Activated CD4-positive, alpha-beta T cell treated with anti-CD3 and anti-CD28 coated beads, Interleukin-2, amount 10 ng/mL, durations not matched to agents 24 days and 14 days (primary cell): ENCODE measurements around the gene NRXN2. TPM values are rescaled to one million over a fixed set of nuclear protein-coding genes. Genes with fewer than 3 reads are reported as not detected.

ENCODE experiments used
- DNase-seq: peaks from one replicate; pipeline ENCODE4 v3.0.0; 2022
- H3K27ac Mint-ChIP-seq: one replicate; pipeline ENCODE4 v1.8.0; 2022; ENCODE audit warnings: mild to moderate bottlenecking, mixed read lengths
- H3K27me3 Mint-ChIP-seq: one replicate; pipeline ENCODE4 v1.8.0; 2022; ENCODE audit warnings: mixed read lengths
- H3K36me3 Mint-ChIP-seq: one replicate; pipeline ENCODE4 v1.8.0; 2022; ENCODE audit warnings: low read depth, mild to moderate bottlenecking, mixed read lengths
- H3K4me1 Mint-ChIP-seq: one replicate; pipeline ENCODE4 v1.8.0; 2021; ENCODE audit warnings: mixed read lengths
- H3K4me3 Mint-ChIP-seq: one replicate; pipeline ENCODE4 v1.8.0; 2022; ENCODE audit warnings: mild to moderate bottlenecking, moderate library complexity, mixed read lengths
- H3K9me3 Mint-ChIP-seq: one replicate; pipeline ENCODE4 v1.8.0; 2021; ENCODE audit warnings: mixed read lengths
- intact Hi-C: fragments of 100-400 bp; cut with micrococcal nuclease; formaldehyde crosslinking; loops from one replicate; pipeline ENCODE4 v1.15.1; 2023
- total RNA-seq: library from RNA; stranded (reverse); gene quantifications from 2 replicates; pipeline ENCODE4 v1.2.3, GENCODE V29; 2022

NRXN2 gene
- total RNA-seq, 1 donor from 2014 or later: 0.61 TPM

DNA sequence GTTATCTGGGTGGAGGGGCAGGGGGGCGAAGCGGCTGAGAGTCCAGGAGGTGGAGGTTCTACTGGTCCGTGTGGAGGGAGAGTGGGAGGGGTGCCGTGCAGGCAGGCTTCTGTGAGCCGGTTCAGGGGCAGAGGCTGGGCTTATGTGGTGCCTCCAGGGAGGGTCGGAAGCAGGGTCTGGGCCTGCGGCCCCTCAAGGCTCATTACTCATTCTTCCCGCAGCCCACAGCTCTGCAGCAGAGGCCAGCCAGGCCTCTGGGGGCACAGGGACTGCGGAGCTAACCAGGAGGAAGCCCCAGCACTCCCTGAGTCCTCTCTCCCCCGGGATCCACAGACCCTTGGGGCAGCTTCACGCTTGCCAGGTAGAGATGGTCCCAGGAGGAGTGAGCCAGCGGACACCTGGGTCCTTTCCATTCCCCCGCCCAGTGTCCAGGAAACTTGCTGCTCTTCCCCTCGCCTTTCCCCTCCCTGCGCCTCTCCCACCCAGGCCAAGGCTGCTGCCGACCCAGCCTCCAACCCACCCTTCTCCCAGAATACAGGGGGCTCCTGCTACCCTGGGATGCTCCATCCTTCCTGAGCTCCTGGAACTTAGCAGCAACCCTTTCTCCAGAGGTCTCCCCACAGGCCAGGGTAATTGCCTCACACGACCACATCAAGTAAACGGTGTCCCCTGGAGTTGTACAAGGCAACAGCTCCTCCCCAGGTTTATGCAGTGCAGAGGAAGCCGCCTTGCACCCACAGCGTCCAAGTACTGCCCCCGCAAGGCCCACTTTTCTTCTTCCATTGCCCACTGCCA lies 6.3 kb downstream of the NRXN2 start:
- intact Hi-C loops: no loop called here
- Mint-ChIP-seq H3K27ac (no peak overlapping the region), H3K27me3 (peaks cover 78% of the 10 kb centered on the region), H3K4me1 (peaks cover 2% of the 10 kb centered on the region), H3K4me3 (no peak overlapping the region), H3K36me3 (no peaks in the 10 kb centered on the region), H3K9me3 (no peaks in the 10 kb centered on the region)
- DNase-seq: no peak

DNA sequence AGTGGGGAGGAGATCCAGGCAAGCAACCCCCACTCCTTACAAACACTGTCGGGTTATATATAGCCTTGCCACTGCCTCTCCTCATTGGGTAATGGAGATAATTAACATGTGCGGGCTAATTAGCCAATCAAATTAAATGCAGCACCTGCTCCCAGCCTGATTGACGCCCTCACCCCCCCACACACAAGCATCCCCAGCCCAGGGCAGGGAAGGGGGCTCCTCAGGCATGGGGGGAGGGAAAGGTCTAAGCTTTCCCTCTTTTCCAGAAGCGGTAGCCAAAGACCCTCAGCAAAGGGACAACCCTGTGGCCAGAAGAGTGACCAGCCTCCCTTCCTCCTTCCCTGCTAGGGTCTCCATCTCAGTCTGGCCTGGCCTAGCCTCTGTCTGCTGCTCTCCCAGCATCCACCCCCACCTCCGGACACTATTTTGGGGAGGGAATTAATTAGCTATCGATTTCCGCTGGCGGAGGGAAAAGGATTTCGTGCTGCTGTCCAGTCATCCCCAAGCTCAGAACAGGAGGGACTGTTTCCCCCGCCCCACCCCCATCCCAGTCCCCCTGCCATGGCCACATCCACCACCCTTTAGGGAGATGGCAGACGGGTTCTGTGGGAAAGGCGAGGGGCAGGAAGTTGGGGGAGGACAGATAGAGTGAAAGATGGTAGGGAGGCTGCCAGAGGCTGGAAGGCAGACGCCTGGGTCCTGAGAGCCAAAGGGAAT lies 7.1 kb downstream of the NRXN2 start:
- intact Hi-C loops: no loop called here
- Mint-ChIP-seq H3K27ac (no peak overlapping the region), H3K36me3 (no peaks in the 10 kb centered on the region), H3K27me3 (peaks cover 77% of the 10 kb centered on the region), H3K9me3 (no peaks in the 10 kb centered on the region), H3K4me1 (peaks cover 2% of the 10 kb centered on the region), H3K4me3 (no peak overlapping the region)
- no peak for DNase-seq

DNA sequence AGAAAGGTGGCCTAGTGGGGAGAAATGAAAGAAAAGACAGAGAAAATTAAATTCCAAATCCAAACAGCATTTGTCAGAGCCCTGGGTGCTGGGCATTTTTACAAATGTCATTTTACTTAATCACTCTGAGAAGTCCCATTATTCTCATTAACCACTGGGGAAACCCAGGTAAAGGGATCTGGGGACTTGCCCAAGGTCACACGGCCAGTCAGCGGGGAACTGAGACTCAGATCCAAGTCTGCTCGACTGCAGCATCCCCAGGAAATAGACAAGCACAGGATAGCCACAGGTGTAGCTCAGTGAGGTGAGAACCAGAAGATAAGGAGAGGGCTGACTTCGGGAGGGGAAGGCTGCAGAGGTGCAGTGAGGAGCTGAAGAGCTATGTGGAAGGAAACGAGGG lies 7.9 kb downstream of the NRXN2 start:
- intact Hi-C loops: no loop called here
- no peak overlapping the region for H3K4me3 Mint-ChIP-seq
- H3K9me3 Mint-ChIP-seq: no peaks in the 10 kb centered on the region
- H3K4me1 Mint-ChIP-seq: peaks cover 2% of the 10 kb centered on the region
- peaks cover 77% of the 10 kb centered on the region for H3K27me3 Mint-ChIP-seq
- H3K36me3 Mint-ChIP-seq: no peaks in the 10 kb centered on the region
- no peak for DNase-seq
- H3K27ac Mint-ChIP-seq: no peak overlapping the region

DNA sequence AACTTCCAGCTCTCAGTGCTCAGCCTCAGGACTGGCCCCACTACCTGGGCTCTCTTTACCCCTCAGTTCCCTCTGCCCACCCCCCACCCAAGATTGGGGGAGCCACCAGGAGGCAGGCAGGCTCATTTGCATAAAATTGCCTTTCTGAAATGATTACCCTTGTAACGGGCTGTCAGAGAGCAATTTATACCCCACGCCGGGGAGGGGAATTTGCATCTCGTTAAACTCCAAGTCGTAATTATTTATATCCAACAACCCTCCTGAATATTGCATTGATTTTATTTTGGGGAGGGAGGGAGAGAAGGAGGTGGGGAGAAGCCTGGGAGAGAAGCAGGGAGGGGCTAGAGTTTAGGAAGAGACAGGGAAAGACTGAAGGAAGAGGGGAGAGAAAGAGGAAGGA lies 8.3 kb downstream of the NRXN2 start:
- intact Hi-C loops: no loop called here
- Mint-ChIP-seq H3K36me3 (no peaks in the 10 kb centered on the region), H3K27me3 (peaks cover 77% of the 10 kb centered on the region), H3K27ac (no peak overlapping the region), H3K4me3 (no peak overlapping the region), H3K9me3 (no peaks in the 10 kb centered on the region), H3K4me1 (peaks cover 2% of the 10 kb centered on the region)
- DNase-seq: no peak

DNA sequence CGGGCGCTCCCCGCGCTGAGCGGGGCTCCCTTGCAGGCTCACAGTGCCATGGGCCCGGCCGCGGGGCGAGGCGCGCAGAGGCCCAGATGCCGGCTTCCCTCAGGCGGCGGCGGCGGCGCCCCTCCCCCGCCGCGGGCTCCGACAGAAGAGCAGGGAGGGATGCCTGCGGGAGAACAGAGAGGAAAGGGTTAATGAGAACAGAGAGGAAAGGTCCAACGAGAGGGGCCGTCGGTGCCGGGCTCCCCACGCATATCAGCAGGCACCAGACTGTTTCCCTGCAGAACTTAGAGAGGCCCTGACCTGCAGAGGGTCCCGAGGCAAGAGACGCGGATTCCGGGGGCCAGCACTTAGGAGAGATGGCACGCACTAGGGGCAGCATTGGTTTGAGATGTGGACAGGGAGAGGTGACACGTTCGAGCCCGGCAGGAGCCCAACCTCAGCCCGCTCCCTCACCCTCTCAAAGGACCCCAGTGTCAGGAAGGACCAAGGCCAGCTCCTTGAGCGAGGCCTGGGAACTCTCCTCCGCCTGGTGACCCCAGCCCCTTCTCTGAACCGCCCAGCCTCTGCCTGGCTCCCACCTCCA lies 9.1 kb downstream of the NRXN2 start:
- no peak overlapping the region for H3K4me3 Mint-ChIP-seq
- no peak overlapping the region for H3K27ac Mint-ChIP-seq
- no peaks in the 10 kb centered on the region for H3K9me3 Mint-ChIP-seq
- peaks cover 2% of the 10 kb centered on the region for H3K4me1 Mint-ChIP-seq
- intact Hi-C loops: no loop called here
- no peaks in the 10 kb centered on the region for H3K36me3 Mint-ChIP-seq
- DNase-seq: no peak
- peaks cover 75% of the 10 kb centered on the region for H3K27me3 Mint-ChIP-seq

DNA sequence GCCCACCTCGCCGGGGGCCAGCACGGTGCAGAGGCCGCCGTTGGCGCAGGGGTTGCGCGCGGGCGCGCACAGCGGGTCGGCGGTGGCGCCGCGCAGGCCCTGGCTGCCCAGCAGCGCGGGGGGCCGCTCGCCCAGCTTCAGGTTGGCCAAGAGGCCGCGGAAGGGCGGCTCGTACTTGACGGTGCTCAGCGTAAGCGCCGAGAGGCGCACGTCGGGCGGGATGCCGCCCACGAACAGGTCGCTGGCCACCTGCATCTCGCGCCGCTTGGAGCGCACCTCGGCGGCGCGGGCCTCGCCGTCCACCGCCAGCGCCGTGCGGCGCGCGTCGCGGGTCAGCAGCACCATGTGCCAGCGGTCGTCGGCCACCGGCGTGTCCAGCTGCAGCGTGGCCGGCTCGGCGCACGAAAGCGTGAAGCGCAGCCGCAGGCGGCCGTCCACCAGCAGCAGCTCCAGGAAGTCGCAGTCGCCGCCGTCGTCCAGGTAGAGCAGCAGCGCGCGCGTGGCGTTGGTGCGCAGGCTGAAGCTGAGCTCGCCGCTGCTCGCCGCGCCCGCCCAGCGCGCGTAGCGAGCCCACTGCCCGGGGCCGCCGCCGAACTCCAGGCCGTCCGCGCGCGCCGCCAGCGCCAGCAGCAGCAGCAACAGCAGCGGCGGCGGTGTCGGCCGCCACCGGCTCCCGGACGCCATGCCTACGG lies 9.8 kb downstream of the NRXN2 start:
- Mint-ChIP-seq H3K27me3 (peaks cover 75% of the 10 kb centered on the region), H3K4me3 (no peak overlapping the region), H3K27ac (no peak overlapping the region), H3K36me3 (no peaks in the 10 kb centered on the region), H3K4me1 (peaks cover 2% of the 10 kb centered on the region), H3K9me3 (no peaks in the 10 kb centered on the region)
- intact Hi-C loops: no loop called here
- DNase-seq: peak; percentile 70

DNA sequence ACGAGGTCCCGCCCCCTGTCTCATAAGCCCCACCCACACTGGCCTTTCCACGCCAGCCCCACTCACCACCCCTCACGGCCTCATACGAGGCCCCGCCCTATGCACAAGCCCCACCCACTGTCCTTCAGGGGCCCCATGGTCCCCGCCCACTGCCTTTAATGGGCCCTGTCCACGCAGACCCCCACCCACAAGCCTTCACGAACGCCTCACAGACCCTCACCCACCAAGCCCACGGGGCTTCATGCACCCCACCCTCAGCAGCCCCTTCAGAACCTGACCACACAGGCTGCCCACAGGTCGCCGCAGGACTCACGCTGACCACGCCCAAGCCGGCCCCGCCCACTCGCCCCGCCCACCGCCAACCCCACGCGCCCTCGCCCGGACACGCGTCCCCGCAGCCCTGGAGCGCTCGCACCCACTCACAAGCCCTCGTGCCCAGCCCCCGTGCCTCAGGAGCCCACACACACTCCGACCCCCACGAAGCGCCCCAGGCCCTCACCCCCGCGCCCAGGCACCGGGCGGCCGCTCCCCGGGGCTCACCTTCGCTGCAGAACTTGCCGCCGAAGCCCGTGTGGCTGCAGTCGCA lies 10.5 kb downstream of the NRXN2 start:
- Mint-ChIP-seq H3K36me3 (no peaks in the 10 kb centered on the region), H3K4me3 (peak overlapping the region; percentile 33), H3K9me3 (no peaks in the 10 kb centered on the region), H3K4me1 (peaks cover 2% of the 10 kb centered on the region), H3K27me3 (peaks cover 73% of the 10 kb centered on the region), H3K27ac (peak overlapping the region; percentile 7)
- DNase-seq: no peak
- intact Hi-C loops: no loop called here

DNA sequence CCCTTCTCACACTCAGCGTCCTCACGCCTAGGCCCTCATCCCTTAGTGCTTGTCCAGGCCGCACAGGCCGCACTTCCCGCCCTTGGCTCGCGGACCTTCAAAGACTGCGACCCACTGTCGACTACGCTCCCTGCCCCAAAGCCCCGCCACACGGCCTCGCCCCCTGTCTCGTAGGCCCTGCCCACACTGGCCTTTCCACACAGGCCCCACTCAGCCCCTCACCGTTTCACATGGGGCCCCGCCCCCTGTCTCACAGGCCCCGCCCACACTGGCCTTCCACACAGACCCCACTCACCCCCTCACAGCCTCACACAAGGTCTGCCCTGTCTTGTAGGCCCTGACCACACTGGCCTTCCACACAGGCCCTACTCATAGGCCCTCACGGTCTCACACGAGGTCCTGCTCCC lies 11.0 kb downstream of the NRXN2 start:
- Mint-ChIP-seq H3K27me3 (peaks cover 67% of the 10 kb centered on the region), H3K36me3 (no peaks in the 10 kb centered on the region), H3K4me1 (peaks cover 2% of the 10 kb centered on the region), H3K9me3 (no peaks in the 10 kb centered on the region), H3K4me3 (peak overlapping the region; percentile 33), H3K27ac (peak overlapping the region; percentile 7)
- intact Hi-C loops: no loop called here
- no peak for DNase-seq

DNA sequence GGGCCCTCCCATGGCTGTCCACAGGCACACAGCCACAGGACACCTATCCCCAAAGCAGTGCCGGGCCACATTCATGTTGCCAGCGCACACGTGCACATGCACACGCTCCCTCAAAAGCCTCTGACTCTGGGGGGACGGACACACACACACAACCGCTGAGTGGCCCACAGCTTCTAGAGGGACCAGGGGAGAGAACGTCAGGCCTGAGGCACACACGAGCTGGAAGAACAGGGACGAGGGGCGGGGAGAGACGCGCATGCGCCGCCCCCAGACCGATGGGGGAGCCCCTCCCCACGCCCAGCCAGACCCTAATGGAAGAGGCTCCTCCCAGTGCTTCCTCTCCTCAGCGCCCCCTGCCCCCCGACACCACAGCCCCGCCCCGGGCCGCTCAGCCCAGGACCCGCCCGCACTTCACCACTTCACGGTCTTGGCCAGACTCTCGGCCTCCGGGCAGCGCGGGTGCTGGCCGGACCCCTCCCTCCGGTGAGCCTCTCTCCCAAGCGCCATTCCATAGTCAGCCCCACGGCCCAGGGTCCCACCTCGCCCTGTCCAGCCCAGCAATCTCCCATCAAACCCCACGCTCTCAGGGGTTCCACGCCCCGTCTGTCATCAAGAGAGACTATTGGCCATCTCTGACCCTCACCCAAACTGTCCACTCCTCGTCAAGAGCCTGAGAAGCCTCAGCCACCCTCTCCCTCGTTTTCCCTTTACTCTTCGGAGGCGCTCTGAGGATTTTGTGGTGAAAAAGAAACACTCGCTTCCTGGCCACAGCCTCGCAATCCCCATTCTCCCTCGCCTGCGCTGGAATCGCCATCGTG lies 11.7 kb downstream of the NRXN2 start:
- Mint-ChIP-seq H3K27me3 (peaks cover 66% of the 10 kb centered on the region), H3K4me3 (no peak overlapping the region), H3K9me3 (no peaks in the 10 kb centered on the region), H3K4me1 (peaks cover 2% of the 10 kb centered on the region), H3K36me3 (no peaks in the 10 kb centered on the region), H3K27ac (no peak overlapping the region)
- intact Hi-C loops: no loop called here
- DNase-seq: no peak

DNA sequence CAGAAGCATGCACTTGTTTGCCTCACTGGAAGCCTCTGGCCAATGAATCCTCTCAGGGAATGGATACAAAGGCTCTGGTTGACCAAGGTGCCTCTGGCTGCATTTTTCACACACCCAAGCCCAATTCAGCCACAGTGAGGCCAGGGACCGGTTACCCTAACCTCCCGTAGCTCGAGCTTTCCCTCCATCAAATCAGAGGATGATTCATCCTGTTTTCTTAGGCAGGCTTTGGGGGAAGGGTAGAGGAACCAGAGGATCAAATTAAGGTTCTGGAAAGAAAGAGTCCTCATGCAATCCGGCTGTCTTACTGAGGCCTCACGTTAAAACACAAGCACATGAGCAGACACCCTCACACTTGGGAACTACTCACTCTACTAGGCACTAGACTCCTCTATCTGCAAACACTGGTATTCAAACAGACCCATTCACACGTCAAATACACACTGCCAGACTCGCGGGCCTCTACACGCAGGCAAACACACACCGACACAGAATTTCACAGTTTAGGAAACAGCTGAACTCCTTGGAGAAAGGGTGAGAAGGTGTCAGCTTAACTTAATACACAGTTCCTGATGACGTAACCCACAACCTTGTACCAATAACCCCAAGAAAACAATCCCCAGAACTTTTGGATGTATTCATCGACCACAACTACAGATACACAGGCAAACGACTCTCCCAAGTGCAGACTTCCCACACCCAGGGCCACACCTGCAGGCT lies 12.4 kb downstream of the NRXN2 start:
- intact Hi-C loops: no loop called here
- no peak for DNase-seq
- Mint-ChIP-seq H3K36me3 (no peaks in the 10 kb centered on the region), H3K9me3 (no peaks in the 10 kb centered on the region), H3K4me1 (peaks cover 2% of the 10 kb centered on the region), H3K27me3 (peaks cover 63% of the 10 kb centered on the region), H3K27ac (no peak overlapping the region), H3K4me3 (no peak overlapping the region)

DNA sequence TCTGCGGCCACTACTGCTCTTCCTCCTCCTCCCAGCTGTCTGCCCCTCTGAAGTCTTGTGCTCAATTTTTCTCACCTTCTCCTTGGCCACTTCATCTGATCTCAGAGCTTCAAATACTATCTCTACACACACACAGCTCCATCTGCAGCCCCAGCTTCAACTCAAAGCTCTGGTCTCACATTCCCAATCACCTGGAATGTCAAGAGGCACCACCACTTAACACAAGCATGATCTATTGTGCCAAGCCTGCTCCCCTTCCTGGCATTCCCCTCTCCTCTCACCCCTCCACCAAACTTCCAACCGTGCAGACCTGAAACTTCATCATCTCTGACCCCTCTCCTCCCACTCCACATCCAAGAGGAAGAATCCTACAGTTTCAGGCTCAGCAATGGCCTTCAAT lies 17.5 kb downstream of the NRXN2 start:
- H3K36me3 Mint-ChIP-seq: no peaks in the 10 kb centered on the region
- H3K27ac Mint-ChIP-seq: no peak overlapping the region
- no peaks in the 10 kb centered on the region for H3K9me3 Mint-ChIP-seq
- no peak overlapping the region for H3K4me3 Mint-ChIP-seq
- intact Hi-C loops: no loop called here
- H3K27me3 Mint-ChIP-seq: peaks cover 55% of the 10 kb centered on the region
- H3K4me1 Mint-ChIP-seq: no peaks in the 10 kb centered on the region
- no peak for DNase-seq

DNA sequence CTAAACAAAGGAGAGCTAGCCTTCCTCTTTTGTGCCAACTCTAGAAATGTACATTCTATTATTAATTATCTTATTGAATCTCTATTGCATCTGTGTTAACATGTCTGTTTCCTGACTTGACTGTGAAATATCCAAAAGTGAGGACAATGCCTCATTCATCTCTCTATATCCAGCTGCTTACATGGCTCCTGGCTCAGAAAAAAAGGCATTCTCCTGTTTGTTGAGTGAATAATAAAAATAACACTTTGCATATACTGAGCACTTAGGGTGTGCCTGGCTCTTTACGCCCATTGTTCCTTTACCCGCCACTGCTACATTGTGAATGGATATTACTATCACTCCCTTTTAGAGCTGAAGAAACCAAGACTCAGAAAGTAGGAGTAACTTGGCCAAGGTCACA lies 19.9 kb downstream of the NRXN2 start:
- H3K4me1 Mint-ChIP-seq: no peaks in the 10 kb centered on the region
- no peak overlapping the region for H3K4me3 Mint-ChIP-seq
- intact Hi-C loops: no loop called here
- peaks cover 44% of the 10 kb centered on the region for H3K27me3 Mint-ChIP-seq
- DNase-seq: no peak
- no peaks in the 10 kb centered on the region for H3K36me3 Mint-ChIP-seq
- no peak overlapping the region for H3K27ac Mint-ChIP-seq
- H3K9me3 Mint-ChIP-seq: no peaks in the 10 kb centered on the region
